HG02678 (cell line): Measurements from ENCODE around the gene CHD9NB.

Experiments
- ATAC-seq: cut with Tn5 transposase; IDR thresholded peaks from one replicate; pipeline ENCODE4 v1.9.1; 2021; ENCODE audit warnings: mild to moderate bottlenecking, moderate library complexity; ENCODE audit not compliant: unreplicated experiment

Gene CHD9NB

DNA sequence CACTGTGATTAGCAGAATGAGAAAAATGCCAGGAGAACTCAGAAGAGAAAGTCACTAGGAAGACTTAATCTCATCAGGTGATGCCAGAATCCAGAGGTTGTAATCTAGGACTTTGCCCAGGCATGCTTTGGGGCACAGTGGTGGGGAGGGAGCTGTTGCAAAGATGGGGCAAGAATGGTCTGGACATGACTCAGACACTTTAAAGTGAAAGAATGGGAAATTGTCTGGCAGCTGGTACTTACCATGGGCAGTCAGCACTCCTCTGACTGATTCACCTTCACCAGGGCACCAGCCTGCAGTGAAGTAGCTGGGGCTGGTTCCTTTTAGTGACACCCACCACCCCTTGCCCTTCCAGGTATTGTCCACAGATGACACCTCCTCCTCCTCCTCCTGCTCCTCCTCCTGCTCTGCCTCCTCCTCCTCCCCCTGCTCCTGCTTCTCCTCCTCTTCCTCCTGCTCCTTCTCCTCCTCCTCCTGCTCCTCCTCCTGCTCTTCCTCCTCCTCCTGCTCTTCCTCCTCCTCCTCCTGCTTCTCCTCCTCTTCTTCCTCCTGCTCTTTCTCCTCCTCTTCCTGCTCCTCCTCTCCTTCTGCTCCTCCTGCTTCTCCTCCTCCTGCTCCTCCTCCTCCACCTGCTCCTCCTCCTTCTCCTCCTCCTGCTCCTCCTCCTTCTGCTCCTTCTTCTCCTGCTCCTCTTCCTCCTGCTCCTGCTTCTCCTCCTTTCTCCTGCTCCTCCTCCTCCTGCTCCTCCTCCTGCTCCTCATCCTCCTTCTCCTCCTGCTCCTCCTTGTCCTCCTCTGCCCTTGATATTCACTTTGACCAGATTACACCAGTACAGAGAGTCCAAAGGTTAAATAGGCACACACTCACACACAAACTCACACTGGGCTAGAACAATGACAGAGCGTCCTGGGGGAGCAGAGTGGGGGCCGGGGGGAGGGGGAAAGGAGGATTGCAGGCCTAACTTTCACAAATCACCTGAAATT, at the start of gene CHD9NB:
Gene CHD9NB, minus strand, starts transcription at position 379 of the 983 bp plus-strand sequence. CDS start 8,739 bp downstream, outside the sequence.
- ATAC-seq, result no peak

GRCh38 chr16:53100889-53101288, 48.2 kb upstream of the CHD9NB start:
- no peak for ATAC-seq

- ATAC-seq, result no peak
These were observed 47.5 kb upstream of the CHD9NB start for GRCh38 chr16:53100131-53100748.

- ATAC-seq, result peak; percentile 54
These were observed 46.8 kb upstream of the CHD9NB start for GRCh38 chr16:53099318-53100130.

DNA sequence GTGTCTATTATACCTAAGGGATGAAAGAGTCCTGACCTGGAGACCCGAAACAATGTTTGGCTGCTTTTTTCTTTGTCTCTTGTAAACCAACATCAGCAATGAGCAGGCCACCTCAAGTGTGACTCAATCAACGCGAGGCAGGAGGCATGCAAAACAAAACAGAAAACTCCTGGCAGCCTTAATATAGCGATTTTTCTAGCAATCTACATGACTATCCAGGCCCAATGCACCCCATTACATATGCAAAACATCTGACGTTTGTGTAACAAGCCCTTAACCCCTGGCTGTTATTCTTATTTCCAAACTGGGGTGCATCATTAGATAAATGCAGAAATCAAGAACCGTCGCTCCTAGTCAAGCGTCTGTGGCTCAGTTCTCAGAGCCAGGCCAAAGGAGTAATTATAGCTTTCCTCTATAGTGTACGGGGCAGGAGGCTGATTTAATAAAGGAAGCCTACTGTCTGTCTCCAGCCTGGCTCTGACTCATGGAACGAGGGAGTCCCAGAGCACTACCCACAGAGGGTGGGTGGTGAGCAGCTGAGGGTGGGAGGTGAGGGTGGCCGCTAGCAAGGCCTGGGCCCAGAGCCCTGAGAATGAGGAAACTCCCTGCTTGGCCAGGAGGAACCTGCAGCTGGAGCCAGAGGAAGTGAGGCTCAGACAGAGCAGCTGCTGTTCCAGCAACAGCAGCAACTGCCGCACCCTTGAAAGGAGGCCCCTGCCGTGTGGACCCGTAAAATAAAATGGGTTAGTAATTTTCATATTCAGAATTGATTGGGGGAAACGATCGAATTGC, 46.0 kb upstream of the CHD9NB start:
- ATAC-seq, result peak; percentile 65

DNA sequence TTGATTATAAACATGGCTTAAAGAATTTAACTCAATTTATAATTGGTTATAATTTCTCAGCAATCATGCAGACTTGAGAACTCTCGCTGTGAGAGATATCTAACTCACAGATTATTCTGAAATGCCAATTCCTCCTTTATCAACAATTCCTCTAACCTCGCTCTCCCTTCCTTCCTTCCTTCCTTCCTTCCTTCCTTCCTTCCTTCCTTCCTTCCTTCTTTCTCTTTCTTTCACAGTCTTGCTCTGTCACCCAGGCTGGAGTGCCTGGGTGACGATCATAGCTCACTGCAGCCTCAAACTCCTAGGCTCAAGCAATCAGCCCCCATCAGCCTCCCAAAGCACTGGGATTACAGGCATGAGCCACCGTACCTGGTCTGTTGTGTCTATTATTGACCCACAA, 44.5 kb upstream of the CHD9NB start:
- ATAC-seq, result no peak

DNA sequence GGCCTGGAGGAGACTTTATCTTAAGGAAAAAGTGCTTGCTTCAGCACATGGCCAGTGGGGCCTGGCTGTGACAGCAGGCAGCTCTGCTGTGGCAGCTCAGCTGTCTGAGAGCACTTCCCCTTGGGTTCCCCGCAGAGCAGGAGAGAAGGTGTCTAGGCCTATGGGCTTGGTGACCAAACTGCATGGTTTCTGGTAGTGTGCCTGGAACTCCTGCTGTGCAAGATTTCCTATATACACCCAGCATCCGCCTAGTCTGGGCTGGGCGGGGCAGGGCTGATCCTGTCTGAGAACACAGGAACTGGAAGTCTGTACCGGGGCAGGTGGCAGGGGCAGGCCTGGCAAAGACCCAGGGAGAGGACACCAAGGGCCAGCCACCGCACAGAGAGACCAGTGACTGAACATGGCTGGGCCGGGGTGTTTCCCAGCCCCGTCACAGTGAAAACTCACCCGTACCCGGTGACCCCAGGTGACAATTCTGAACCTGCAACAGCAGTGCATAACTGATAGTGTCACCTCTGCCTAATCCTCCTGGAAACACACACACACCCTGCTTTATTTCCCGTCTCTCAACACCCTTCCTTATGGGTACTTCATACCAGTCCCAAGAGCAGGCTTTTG, 41.4 kb upstream of the CHD9NB start:
- ATAC-seq, result peak; percentile 54

DNA sequence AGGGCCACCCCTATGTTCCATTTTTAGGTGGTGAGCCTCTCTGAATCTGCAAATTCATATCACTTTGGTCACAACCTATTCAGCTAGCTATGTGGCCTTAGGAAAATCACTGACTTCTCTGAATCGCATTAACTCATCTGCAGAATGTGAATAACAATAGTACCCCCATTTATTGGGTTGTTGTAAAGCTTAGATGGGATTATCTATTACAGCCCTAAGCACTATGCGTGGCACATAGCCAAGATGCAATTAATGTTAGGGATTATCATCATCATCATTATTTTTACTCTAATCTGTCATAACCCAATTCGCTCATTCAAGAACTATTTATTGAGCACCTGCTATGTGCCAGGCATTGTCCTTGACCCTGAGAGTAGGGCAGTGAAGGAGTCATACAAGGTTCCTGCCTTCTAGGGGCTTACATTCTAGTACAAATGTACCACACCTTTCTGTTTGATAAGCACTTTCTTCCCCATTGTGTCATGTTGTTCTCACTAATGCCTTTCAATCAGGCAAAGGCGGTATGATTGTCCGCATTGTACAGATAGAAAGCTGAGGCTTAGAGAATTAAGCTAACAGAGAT, 40.6 kb upstream of the CHD9NB start:
- ATAC-seq, result no peak

- ATAC-seq, result no peak
These were observed 39.6 kb upstream of the CHD9NB start for GRCh38 chr16:53092284-53092683.

DNA sequence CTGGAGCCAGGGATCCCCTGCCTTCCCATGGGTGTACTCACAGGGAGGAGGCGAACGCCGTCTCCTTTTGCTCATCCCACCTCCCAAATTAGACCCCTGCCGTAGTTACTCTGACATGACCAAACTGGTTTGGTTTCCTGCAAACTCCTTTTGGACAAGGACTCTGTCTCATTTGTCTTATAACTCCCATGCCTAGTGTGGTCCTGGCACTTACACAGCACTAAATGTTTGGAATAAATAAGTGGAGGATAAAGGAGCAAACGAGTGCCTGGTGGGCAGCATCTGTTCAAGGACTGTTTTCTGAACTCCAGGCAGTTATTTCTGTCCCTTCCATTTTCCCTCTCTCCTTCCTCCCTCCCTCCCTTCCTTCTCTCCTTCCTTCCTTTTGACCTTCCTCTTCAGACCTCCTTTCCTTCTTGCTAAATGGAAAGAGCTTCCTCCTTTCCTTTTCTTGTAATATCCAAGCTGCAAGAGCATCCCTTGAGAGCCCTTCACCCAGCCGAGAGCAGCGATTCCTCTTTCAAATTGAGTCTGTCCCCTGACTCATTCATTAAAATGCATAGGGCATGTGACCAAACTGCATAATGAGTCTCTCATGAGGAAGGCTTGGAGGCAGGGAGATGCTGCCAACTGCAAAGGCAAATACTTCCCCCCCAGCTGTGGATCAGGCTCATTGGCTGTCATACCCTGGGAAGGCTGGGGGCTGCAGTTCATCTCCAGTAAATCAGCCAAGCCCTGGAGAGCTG, 38.9 kb upstream of the CHD9NB start:
- ATAC-seq, result peak; percentile 41

- ATAC-seq, result peak; percentile 62
These were observed 38.1 kb upstream of the CHD9NB start for GRCh38 chr16:53090591-53091411.

DNA sequence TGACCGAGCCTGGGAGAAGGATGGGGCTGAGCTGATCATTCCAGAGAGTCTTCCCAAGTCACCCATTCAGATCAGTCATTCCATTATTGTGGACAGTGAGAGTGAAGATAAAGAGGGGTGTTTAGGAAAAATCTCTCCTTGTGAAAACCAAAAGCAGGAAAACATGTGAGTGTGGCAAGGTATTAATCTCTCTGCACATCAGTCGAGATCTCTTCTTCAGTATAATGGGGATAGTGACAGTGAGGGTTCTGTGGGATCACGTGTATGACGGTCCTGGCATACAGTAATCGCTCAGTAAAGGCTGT, 37.5 kb upstream of the CHD9NB start:
- no peak for ATAC-seq

DNA sequence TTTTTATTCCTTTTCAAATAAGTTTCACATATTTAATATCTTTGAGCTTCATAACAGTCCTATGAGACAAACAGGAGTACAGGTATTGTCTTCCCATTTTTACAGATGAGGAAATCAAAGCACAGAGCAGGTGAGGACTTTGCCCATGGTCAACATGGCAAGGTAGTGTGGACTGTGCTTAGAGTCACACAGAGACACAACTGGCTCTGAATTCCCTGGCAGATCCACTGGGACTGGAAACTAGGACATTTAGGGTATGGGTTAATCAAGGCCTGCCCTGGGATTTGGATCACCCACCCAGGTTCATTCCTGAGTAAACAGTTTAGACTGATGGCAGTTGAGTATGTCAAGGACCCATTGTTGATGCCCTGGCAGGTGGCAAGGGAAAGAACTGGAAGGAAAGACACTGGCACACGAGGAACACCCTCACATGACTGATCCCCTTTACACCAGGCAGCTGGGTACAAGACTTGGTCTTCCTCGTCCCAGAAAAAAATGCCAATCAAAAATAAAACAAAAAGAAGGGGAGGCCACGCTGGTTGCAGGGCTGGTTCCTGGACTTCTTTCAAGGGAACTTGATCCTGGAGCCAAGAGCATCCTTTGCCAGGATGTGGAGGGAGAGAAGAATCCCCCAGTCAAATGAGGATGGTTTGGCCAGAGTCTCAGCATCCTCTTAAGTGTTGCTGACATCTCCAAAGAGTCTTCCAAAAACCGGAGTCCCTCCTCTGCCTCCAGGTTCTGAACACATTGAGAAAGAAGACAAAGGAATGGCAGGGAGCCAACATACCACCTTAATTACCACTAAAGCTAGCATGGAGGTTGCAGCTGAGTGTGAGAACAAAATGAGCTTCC, 37.0 kb upstream of the CHD9NB start:
- ATAC-seq, result no peak

DNA sequence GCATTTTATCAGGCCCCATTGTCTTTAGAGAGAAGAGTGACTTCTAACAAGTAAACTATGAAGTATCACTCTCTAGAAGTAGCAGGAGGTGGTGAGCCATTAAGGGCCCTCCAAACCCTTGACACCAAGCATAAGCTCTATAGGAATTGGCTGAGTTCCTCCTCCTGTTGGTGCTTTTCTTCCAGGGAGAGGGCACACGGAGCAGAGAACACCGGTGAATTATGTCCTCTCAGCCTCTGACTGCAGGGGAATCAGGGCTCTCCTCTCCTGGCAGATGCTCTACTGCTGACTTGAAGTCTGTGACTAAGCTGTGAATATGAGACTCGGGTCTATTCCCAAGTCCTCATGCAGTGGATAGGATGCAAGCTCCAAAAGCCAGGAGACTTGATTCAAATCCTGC, 34.4 kb upstream of the CHD9NB start:
- no peak for ATAC-seq

- ATAC-seq, result no peak
These were observed 33.3 kb upstream of the CHD9NB start for GRCh38 chr16:53085931-53086421.

- no peak for ATAC-seq
These were observed 32.7 kb upstream of the CHD9NB start for GRCh38 chr16:53085369-53085843.

- ATAC-seq, result no peak
These were observed 32.1 kb upstream of the CHD9NB start for GRCh38 chr16:53084746-53085334.
